Small intestine (tissue), 7 donors: ENCODE results near the gene MRPS6. TPM values are rescaled to one million over a fixed set of nuclear protein-coding genes. Genes with fewer than 3 reads are reported as not detected.

ENCODE experiments used
- DNase-seq, 2 donors: peaks; one replicate each; pipeline versions ENCODE4 v3.0.0 to v3.0.0-alpha.2; 2013
- FAIRE-seq: peaks from 2 replicates; lab custom pipeline; 2012; peaks lifted over from hg19 to GRCh38; lab: Jason Lieb, UNC
- H3K27ac ChIP-seq, 3 donors: one replicate each; pipeline ENCODE4 v1.5.1; 2013; ENCODE audit warnings: low read length in 2 of 3, mild to moderate bottlenecking in 2 of 3, control low read depth in 1 of 3, inconsistent platforms in 1 of 3, low read depth in 1 of 3, moderate library complexity in 1 of 3
- H3K27me3 ChIP-seq, 3 donors: one replicate each; pipeline ENCODE4 v1.6.1; 2013; ENCODE audit warnings: low read length in 3 of 3, inconsistent platforms in 1 of 3; ENCODE audit not compliant: control insufficient read depth in 3 of 3, insufficient read depth in 3 of 3
- H3K36me3 ChIP-seq, 3 donors: one replicate each; pipeline ENCODE4 v1.6.1; 2013; ENCODE audit warnings: low read length in 3 of 3, inconsistent platforms in 1 of 3, low read depth in 1 of 3, mild to moderate bottlenecking in 1 of 3, moderate library complexity in 1 of 3; ENCODE audit not compliant: control insufficient read depth in 3 of 3, insufficient read depth in 2 of 3
- H3K4me1 ChIP-seq, 3 donors: one replicate each; pipeline ENCODE4 v1.6.1; 2013; ENCODE audit warnings: low read length in 2 of 3, inconsistent platforms in 1 of 3, low read depth in 1 of 3, mild to moderate bottlenecking in 1 of 3, moderate library complexity in 1 of 3; ENCODE audit not compliant: control insufficient read depth in 3 of 3, insufficient read depth in 2 of 3
- H3K4me3 ChIP-seq, 3 donors: one replicate each; pipeline ENCODE4 v1.5.1; 2013; ENCODE audit warnings: low read length in 3 of 3, control low read depth in 1 of 3, inconsistent platforms in 1 of 3, low read depth in 1 of 3, mild to moderate bottlenecking in 1 of 3, moderate library complexity in 1 of 3
- H3K9me3 ChIP-seq, 2 donors: one replicate each; pipeline ENCODE4 v1.6.1; 2013; ENCODE audit warnings: low read depth in 1 of 2, low read length in 1 of 2; ENCODE audit not compliant: control insufficient read depth in 2 of 2, insufficient read depth in 1 of 2
- WGBS, 3 donors: extraction: QIAGEN DNeasy Blood & Tissue Kit; methylation state at CpG; one replicate each; pipeline ENCODE4 v1.1.7; 2013; 5-methylcytosine and 5-hydroxymethylcytosine counted together
- polyA plus RNA-seq, 4 donors: library from polyadenylated mRNA; stranded (reverse) in 3 of 4; unstranded in 1 of 4; fragments of 200-250 nt in 3 of 4; fragments of 120-200 nt in 1 of 4; gene quantifications; one replicate each; pipeline versions ENCODE4 v1.2.1 to v1.2.3, GENCODE V29; 2013
- donor health status: healthy with polysubstance abuse.
- donor health status: control.
- donor health status: control.
- donor health status: Bipolar disorder and iron deficiency.
- donor health status: healthy.

MRPS6 gene
- polyA plus RNA-seq, 4 donors, result 47.0 to 118 (median 58.8) TPM

GRCh38 chr21:34034369-34035014, 38.9 kb upstream of the MRPS6 start:
- WGBS, 3 donors, result 82 to 93% (median 88%) methylated on average over 8 of the region's 8 CpGs
- DNase-seq, result no peak
- H3K4me1 ChIP-seq, result no peaks in the 10 kb centered on the region
- H3K36me3 ChIP-seq, result no peaks in the 10 kb centered on the region
- FAIRE-seq, result no peak
- no peak overlapping the region for H3K4me3 ChIP-seq
- peaks cover 0 to 4% of the 10 kb centered on the region in 2 donors for H3K9me3 ChIP-seq
- no peak overlapping the region for H3K27ac ChIP-seq
- no peaks in the 10 kb centered on the region for H3K27me3 ChIP-seq

DNA sequence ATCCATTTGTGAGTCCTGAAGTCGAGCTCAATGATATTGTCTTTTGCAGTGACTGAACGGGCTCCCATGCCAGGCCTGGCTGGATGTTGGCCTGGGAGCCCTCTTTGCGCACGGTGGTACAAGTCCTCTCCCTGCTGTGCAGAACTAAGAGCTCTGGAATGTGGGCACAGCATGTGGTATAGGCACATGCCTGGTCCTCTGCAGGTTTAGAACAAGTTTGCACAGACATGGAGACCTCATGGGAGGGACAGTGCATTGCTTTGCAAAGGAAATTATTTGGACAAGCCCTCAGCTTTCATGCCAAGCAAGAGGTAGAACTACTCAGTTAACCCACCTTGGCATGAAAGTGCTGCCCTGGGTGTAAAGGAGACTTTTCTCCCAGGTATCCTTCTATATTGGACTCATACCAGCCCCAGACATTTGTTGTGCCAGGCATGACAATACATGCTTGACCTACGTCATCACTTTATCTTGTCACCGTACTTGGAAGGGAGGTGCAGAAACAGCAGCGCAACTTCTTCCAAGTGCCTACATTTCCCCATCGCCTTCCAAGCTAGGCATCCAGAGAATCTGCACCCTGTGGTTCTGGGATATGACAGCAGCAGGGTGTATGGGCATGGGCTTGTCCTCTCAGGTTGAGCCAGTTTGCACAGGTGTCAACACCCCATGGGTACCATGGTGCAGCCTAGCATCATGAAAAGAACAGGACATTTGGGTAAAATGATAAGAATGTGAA, 37.6 kb upstream of the MRPS6 start:
- no peaks in the 10 kb centered on the region for H3K36me3 ChIP-seq
- no peak overlapping the region for H3K27ac ChIP-seq
- no peaks in the 10 kb centered on the region for H3K27me3 ChIP-seq
- FAIRE-seq (no peak), DNase-seq (no peak)
- H3K4me1 ChIP-seq, result peaks cover 0 to 5% (median 0%) of the 10 kb centered on the region in 3 donors
- H3K9me3 ChIP-seq, result no peaks in the 10 kb centered on the region
- 92 to 93% (median 93%) methylated on average over 8 of the region's 8 CpGs for WGBS, 3 donors
- H3K4me3 ChIP-seq, result no peak overlapping the region

- Histone ChIP-seq H3K27me3 (no peaks in the 10 kb centered on the region), H3K4me1 (peaks cover 0 to 5% (median 0%) of the 10 kb centered on the region in 3 donors), H3K9me3 (no peaks in the 10 kb centered on the region), H3K36me3 (no peaks in the 10 kb centered on the region), H3K4me3 (no peak overlapping the region), H3K27ac (no peak overlapping the region)
- FAIRE-seq (no peak), DNase-seq (peak in 1 of 2 donors; percentile 46)
- 79 to 85% (median 83%) methylated on average over 11 of the region's 11 CpGs for WGBS, 3 donors
These were observed 36.2 kb upstream of the MRPS6 start for GRCh38 chr21:34037009-34037795.

GRCh38 chr21:34039678-34040382, 33.5 kb upstream of the MRPS6 start:
- Histone ChIP-seq H3K4me3 (no peak overlapping the region), H3K4me1 (peaks cover 0 to 5% (median 0%) of the 10 kb centered on the region in 3 donors), H3K27me3 (no peaks in the 10 kb centered on the region), H3K27ac (peak overlapping the region in 1 of 3 donors; percentile 58), H3K36me3 (no peaks in the 10 kb centered on the region), H3K9me3 (no peaks in the 10 kb centered on the region)
- WGBS, 3 donors, result 29 to 59% (median 44%) methylated on average over 10 of the region's 10 CpGs
- DNase-seq, result peak; percentile 28 to 81
- FAIRE-seq, result no peak

DNA sequence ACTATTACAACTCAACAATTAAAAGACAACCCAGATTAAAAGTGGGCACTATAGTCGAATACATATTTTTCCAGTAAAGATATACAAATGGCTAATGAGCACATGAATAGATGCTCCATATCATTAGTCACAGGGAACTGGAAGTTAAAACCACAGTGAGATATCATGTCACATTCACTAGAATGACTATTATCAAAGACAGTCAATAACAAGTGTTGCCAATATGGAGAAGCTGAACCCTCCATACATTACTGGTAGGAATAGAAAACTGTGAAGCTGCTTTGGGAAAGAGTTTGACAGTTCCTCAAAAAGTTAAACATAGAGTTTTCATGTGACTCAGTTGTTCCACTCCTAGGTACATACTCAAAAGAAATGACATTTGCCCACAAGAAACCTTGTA, 30.6 kb upstream of the MRPS6 start:
- no peaks in the 10 kb centered on the region for H3K36me3 ChIP-seq
- no peak overlapping the region for H3K4me3 ChIP-seq
- H3K9me3 ChIP-seq, result no peaks in the 10 kb centered on the region
- WGBS, 3 donors, result 77 to 89% (median 82%) methylated on average over 1 of the region's 1 CpG
- peaks cover 0 to 5% (median 0%) of the 10 kb centered on the region in 3 donors for H3K4me1 ChIP-seq
- no peaks in the 10 kb centered on the region for H3K27me3 ChIP-seq
- H3K27ac ChIP-seq, result no peak overlapping the region
- DNase-seq (no peak), FAIRE-seq (no peak)

DNA sequence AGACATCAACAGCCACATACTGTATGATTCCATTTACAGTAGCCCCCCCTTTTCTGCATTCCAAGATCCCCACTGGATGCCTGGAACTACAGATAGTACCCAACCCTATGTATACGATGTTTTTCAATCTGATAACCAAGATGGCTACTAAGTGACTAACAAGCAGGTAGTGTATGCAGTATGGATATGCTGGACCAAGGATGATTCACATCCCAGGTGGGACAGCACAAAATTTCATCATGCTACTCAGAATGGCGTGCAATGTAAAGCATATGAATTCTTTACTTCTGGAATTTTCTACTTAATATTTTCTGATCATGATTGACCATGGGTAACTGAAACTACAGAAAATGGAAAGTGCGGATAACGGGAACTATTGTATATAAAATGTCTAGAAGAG, 30.0 kb upstream of the MRPS6 start:
- WGBS, 3 donors, result 90 to 91% (median 90%) methylated on average over 4 of the region's 4 CpGs
- no peaks in the 10 kb centered on the region for H3K9me3 ChIP-seq
- H3K36me3 ChIP-seq, result no peaks in the 10 kb centered on the region
- DNase-seq, result no peak
- H3K4me3 ChIP-seq, result no peak overlapping the region
- no peak overlapping the region for H3K27ac ChIP-seq
- no peaks in the 10 kb centered on the region for H3K27me3 ChIP-seq
- H3K4me1 ChIP-seq, result peaks cover 0 to 5% (median 0%) of the 10 kb centered on the region in 3 donors
- no peak for FAIRE-seq

- H3K4me3 ChIP-seq, result no peak overlapping the region
- no peaks in the 10 kb centered on the region for H3K27me3 ChIP-seq
- WGBS, 3 donors, result 62 to 71% (median 69%) methylated on average over 6 of the region's 6 CpGs
- no peaks in the 10 kb centered on the region for H3K36me3 ChIP-seq
- H3K27ac ChIP-seq, result no peak overlapping the region
- no peaks in the 10 kb centered on the region for H3K9me3 ChIP-seq
- no peaks in the 10 kb centered on the region for H3K4me1 ChIP-seq
- FAIRE-seq (no peak), DNase-seq (no peak)
These were observed 26.5 kb upstream of the MRPS6 start for GRCh38 chr21:34046917-34047316.

- H3K4me1 ChIP-seq, result no peaks in the 10 kb centered on the region
- H3K27ac ChIP-seq, result no peak overlapping the region
- no peak overlapping the region for H3K4me3 ChIP-seq
- H3K27me3 ChIP-seq, result no peaks in the 10 kb centered on the region
- DNase-seq, result no peak
- no peak for FAIRE-seq
- H3K36me3 ChIP-seq, result no peaks in the 10 kb centered on the region
- no peaks in the 10 kb centered on the region for H3K9me3 ChIP-seq
These were observed 25.5 kb upstream of the MRPS6 start for GRCh38 chr21:34047835-34048234.
